ENCODE measurements around the gene RNH1.

Gene RNH1

DNA sequence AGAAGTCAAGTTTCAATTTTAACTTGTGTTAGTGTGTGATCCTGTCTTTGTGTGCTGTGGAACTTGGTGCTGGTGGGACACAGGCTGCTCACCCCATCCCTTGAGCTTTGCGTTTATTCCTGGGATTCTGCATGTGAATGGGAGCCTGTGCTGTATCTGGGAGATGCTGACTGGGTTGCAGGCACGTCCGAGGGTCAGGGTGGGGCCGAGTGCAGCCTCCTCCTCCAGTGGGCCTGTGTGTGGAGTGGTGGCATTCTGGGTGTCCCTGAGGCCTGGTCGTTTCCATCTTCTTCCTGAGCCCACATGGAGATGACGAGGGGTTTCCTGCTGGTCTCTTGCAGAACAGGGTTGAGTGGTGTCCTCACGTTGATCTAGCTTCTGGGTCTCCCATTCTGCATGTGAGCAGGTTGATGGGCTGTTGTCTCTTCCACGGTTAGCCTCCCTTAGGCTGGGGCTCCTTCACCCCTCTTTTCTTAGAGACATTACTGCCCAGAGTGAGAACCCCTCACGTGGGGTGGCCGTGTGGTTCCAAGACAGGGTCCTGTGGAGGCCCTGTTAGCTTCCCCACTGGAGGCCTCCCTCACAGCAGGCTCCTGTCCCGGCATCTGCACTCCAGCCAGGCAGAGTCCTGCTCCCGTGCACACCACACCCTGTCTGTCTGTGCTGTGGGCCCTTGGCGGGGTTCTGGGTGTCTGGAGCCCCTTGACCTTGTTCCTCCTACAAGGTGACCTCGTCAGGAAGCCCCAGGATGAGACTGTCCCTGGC lies 52.1 kb downstream of the RNH1 start:
- no peak for DNase-seq

DNA sequence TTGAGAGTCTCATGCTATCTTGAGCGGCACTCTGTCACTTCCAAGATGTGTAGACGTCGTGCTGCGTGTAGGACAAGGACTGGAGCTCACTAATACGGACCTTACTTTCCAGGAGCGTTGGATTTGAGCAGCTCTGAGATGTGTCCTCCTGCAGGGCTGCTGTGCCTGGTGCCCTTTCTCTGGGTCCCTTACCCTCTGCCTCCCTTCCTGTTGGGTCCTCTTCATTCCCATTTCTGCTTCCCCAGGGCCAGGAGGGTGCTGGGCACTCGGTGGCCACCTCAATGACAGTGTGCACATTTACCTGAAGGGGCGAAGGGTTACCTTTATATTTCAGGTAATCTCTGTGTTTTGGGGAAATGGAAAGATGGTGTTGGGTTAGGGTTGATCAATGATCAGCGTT lies 53.0 kb downstream of the RNH1 start:
- no peak for DNase-seq

DNA sequence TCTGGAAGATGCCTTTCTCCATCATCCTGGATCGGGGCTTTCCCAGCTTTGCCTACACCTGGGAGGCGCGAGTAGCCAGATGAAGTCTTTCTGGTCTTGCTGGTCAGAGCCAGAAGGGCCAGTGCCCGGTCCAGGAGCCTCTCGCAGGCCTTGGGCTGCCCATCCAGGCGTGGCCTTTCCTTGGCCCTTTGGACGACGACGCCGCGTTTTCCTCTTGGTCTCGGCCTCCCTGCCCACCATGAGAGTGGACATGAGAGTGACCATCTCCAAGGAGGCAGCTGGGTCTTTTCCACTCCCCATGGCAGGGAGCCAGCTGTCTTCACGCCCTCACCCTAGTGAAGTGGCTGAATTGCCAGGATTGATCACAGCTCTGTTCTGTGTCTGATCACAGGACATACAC lies 53.5 kb downstream of the RNH1 start:
- no peak for DNase-seq

DNA sequence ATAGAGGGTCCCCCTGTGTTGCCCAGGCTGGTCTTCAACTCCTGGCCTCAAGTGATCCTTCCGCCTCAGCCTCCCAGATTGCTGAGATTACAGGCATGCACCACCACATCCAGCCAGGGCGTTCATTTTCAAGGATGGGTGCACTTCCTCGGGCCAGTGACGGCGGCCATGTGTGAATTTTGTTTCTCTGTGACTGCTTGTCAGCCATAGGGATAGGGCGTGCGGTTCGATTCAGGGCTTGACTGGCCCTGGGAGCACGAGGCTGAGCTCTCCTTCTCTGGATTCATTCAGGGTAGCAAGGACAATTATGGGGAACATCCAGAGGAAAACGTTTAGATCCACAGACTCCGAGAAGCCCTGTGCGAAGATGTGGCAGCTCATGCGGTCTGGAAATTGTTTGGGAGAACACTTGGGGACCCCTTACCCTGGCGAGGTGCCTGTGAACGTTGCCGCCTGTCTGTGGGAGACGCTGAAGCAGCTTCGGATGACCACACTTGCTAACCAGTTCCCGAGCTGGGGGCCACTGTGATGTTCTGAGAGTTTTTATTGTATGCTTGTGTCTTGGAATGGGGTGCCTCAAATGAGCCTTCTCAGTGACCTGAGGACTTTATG lies 54.0 kb downstream of the RNH1 start:
- no peak for DNase-seq

DNA sequence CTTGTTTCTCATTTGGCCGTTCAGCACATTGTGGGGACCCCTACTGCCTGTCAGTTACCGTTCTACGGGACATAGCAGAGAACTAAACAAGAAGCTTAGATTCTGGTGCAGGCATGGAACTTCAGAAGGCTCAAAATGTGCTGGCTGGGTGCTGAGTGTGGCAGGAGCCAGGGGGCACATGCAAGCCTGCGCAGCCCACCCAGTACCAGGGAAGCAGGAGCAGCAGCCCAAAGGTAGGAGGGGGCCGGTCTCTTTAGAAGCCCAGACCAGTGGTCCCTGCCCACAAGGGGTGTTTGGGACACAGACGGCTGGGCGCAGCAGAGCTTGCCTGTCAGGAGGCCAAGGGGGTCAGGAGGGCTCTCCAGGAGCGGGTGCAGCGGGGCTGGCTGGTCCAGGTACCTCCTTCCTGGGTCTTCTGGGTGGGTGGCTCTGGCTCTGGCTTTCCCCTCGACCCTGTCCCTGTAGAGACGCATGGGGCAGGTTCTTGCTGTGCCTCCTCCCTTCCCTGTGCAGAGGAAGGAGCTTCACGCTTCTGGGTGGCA lies 54.8 kb downstream of the RNH1 start:
- no peak for DNase-seq

DNA sequence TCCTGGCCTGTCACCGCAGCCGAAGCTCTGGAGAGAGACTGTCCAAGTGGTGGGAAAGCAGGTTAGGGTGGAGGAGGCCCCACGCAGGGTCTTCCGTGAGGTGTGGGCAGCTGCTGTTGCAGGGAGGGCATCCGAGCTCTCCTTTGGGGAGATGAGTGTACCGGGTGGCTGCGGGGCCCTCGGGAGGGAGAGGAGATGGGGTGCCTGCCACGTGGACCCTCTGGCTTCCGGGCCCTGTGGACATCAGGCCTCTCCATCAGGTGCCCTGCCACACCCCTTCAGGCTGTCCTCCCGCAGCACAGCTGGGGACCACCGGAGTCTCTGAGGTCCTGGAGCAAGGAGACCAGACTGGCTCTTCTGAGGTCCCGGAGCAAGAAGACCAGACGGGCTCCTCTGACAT lies 55.3 kb downstream of the RNH1 start:
- DNase-seq, result no peak

DNA sequence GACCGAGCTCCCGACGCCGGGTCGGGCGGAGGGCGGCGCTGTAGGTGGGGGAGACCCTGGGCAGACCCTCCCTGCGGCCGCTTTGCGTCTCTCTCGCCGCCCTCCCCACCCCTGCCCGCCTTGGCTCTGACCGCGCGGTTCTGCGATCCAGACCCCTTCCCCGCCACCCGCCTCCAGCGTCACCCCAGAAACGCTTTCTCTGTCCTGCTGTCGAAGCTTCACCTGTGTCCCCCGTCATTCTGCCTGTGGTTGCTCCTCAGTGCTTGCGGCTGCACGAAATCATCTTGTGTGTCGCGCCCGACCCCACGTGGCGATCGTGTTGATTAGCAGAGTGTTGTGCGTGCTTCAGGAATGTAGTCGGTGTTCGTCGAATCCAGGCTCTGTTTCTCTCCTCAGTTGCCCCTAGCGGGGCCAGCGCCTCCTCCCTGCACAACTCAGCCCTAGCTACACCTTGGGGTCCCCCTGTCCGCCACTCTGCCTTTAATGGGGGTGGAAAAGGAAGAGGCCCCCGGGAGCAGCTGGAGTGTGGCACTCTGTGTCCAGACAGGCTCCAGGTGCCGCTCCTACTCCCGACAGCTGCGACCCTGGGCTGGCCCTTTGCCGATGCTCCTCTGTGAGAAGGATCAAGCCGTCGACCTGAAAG lies 56.1 kb downstream of the RNH1 start:
- peak; percentile 87 for DNase-seq

DNA sequence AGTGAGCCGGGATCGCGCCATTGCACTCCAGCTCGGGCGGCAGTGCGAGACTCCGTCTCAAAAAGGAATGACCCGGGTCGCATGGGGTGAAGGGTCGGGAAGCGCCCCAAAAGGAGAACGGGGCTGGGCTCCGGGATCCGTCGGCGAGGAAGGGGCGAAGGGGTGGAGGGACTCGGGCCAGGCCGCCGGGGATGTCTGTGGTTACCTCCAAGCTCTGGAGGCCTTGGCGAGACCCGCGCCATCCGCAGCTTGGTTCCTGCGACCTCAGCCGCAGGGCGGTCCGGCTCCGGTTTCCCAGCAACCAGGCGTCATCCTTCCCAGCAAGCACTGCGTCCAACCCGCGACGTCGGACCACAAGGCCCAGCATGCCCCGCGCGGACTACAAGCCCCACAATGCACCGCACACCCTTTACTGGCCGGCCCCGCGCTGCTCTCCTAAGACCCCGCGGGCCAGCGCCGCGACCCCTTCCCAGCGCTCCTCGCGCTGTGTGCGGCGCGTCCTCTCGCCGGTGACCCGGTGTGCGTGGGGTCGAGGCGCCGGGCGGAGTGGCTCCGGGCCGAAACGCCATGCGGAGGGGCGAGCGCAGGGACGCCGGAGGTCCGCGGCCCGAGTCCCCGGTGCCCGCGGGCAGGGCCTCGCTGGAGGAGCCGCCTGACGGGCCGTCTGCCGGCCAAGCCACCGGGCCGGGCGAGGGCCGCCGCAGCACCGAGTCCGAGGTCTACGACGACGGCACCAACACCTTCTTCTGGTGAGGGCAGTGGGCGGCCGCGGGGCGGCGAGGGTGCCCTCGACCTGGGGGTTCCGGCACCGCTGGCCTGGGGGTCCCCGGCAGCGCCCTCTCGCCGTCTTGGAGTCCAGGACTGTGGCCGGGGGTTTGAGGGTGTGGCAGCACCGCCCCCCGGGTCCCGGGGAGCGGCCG lies 56.9 kb downstream of the RNH1 start, which contains the start of gene PTDSS2:
Gene PTDSS2 (plus strand): TSS at position 391 of the 920 bp plus-strand sequence. CDS start 177 bp downstream, at position 568.
- DNase-seq, result peak; percentile 94

DNA sequence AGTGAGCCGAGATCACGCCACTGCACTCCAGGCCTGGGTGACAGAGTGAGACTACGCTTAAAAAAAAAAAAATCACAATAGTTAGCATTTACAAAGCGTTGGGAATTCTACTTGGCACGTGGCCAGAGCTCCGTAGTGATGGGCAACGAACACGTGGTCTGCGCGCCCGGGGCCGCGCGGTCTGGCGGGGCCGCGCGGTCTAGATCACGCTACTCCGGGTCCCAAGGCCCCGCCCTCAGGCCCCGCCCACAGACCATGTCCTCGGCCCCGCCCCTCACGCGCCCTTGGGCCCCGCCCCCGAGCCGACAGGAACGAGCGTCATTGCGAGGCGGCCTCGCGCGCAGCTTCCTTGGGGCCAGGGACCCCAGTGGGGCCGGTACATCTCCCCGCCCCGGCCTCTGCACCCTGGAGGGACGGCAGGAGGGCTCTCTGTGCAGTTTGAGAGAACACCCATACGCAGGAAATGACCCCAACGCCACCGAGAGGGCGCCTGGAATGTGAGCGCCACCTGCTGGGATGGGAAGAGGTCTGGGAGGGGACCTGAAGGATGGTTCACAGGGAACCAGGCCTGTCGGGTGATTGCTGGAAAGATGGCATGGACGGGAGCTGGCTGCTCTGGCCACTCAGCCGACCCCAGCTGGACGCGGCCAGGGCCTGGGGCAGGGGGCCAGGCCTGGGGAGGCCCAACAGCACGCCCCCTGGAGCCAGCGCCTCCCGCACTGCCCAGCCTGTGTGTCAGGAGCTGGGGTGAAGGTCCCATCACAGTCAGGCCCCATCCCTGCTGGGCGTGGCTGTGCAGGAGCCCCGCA lies 58.9 kb downstream of the RNH1 start:
- peak; percentile 92 for DNase-seq

DNA sequence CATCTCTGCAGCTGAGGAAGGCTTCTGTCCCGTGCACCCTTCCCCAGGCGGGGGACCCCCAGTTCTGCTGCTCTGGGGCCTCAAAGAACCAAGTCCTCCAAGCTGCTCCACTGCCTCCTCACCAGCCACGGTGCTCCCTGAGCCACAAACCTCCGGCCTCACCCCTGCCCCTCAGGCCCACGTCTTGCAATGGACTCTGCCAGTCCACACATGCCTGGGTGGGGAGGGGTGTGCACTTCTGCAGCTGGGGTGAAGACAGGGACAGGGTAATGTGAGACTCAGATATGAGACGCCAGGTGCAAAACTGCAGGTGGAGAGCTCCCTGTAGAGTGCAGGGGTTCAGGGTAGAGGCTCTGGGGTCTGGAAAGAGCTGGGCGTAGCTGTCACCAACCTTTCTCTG lies 60.2 kb downstream of the RNH1 start:
- DNase-seq, result peak; percentile 69

DNA sequence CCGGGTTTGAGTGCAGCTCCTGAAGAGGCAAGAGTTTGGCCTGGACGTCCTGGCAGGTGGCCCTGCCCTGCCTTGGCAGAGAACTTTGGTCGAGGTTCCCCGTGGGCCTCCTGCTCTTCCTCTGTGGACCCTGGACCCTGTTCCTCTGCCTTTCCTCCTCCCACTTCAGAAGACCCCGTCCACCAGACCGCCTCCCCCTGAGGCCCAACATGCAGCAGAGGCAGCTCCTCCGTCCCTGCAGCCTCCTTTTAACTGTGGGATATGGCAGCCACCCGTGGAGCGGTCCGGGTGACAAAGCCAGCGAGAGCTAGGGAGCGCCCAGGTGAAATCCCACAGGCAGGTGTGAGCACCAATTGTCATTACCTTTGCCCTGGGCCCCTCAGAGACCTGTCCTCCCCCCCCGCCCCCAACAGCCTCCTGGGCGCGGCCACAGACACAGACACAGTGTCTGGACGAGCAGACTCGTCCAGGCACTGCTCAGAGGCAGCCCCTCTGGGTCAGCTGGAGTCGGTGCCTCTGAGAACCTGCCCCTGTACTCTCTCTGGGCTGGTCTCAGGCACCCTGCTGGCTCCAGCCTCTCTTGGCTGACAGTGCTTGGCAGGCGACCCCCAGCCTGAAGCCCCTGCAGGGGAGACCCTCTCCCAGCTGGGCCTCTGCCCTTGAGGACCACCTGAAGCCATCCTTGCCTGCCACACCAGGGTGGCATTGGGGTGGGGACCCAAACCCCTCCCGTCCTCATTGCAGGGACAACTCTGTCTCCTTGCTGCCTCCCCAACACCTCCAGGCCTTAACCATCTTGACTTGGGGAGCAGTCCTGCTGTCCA lies 61.1 kb downstream of the RNH1 start:
- peak; percentile 15 for DNase-seq
